Prostate gland (tissue), 2 donors: ENCODE data around the gene ANKS3. TPM values are rescaled to one million over a fixed set of nuclear protein-coding genes. Genes with fewer than 3 reads are reported as not detected.
A peak's percentile ranks its signal among the peaks of the same experiment; 100 is the strongest.

Experiments
- DNase-seq: peaks from one replicate; pipeline ENCODE4 v3.0.0-alpha.2; 2019; ENCODE audit warnings: low spot score
- H3K27ac ChIP-seq, 2 donors: fragments of 200-600 bp; sonication (generic); 2 replicates each; pipeline ENCODE4 v1.5.1; 2017 to 2019
- H3K27me3 ChIP-seq: fragments of 200-600 bp; sonication (generic); replicated peaks from 2 replicates; pipeline ENCODE4 v1.5.1; 2019; ENCODE audit not compliant: insufficient read depth
- H3K36me3 ChIP-seq, 2 donors: fragments of 200-600 bp; sonication (generic); 1 replicate in 1 of 2; 2 replicates in 1 of 2; pipeline versions ENCODE4 v1.5.1 to v1.8.1; 2017 to 2019
- H3K4me1 ChIP-seq: fragments of 200-600 bp; sonication (generic); replicated peaks from 2 replicates; pipeline ENCODE4 v1.5.1; 2019
- H3K4me3 ChIP-seq, 2 donors: fragments of 200-600 bp; sonication (generic); 2 replicates each; pipeline ENCODE4 v1.5.1; 2017 to 2019
- H3K9me3 ChIP-seq: fragments of 200-600 bp; sonication (generic); 2 replicates; pipeline ENCODE4 v1.5.1; 2017
- POLR2A ChIP-seq: fragments of 450-650 bp; IDR thresholded peaks from one replicate; pipeline ENCODE4 v1.6.1; 2016; ENCODE audit warnings: antibody characterized with exemption, mild to moderate bottlenecking
- POLR2AphosphoS5 ChIP-seq: sonication (generic); formaldehyde crosslinking; IDR thresholded peaks from one replicate; pipeline ENCODE4 v1.6.1; 2017; ENCODE audit warnings: antibody characterized with exemption
- WGBS: methylation state at CpG from one replicate; pipeline ENCODE4 v1.1.5; 2018; 5-methylcytosine and 5-hydroxymethylcytosine counted together
- intact Hi-C: fragments of 100-400 bp; cut with DNase I; formaldehyde crosslinking; loops from one replicate; pipeline ENCODE4 v1.14.2; 2022
- total RNA-seq, 2 donors: library from RNA; depleted of rRNA; stranded (reverse); fragments of >200 nt; gene quantifications; one replicate each; pipeline ENCODE4 v1.1.0, GENCODE V29; 2016
- TF ChIP-seq, protein P1 (sequence below), 4 experiments: fragments of 200-600 bp in 2 of 4; fragments of 450-650 bp in 2 of 4; sonication (generic) in 2 of 4; IDR thresholded peaks; 1 replicate in 3 of 4; 2 replicates in 1 of 4; pipeline ENCODE4 v1.5.1; 2016 to 2019; ENCODE audit warnings: antibody characterized with exemption in 4 of 4, mild to moderate bottlenecking in 2 of 4, moderate library complexity in 2 of 4

ANKS3 gene
- total RNA-seq, 2 donors from 2014 or later, result 19.1 to 42.9 TPM

DNA sequence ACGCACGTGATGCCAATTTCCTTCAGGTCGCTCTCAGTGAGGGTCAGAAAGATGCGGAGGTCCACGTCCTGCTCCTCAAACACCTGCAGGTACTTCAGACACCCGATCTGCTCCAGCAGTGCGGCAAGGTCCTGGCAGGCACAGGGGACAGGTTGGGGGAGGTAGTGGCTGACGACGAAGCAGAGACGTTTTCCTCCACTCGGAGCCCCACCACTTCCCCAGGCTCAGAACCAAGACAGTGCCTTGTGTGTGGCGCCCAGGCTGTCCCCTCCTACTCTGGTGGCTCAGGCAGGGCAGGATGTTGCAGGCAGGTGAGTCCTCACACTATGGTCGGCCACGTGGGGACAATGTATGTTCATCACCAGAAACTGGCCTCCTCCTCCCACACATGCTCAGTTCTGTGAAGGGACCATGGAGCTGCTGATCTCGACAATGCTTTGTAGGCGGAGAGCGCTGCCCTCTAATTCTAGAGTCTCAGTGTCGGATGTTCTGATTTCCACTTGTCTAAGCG, 35.0 kb downstream of the ANKS3 start:
- Histone ChIP-seq H3K27ac (no peak overlapping the region), H3K4me1 (peaks cover 13% of the 10 kb centered on the region), H3K36me3 (peaks cover 7 to 14% of the 10 kb centered on the region in 2 donors), H3K9me3 (no peaks in the 10 kb centered on the region), H3K27me3 (no peaks in the 10 kb centered on the region), H3K4me3 (no peak overlapping the region)
- intact Hi-C loops, result no loop called here
- 87% methylated on average over 19 of the region's 19 CpGs for WGBS
- no peak for DNase-seq
- TF ChIP-seq POLR2AphosphoS5 (no peak), POLR2A (no peak)
- TF ChIP-seq, protein P1, sequence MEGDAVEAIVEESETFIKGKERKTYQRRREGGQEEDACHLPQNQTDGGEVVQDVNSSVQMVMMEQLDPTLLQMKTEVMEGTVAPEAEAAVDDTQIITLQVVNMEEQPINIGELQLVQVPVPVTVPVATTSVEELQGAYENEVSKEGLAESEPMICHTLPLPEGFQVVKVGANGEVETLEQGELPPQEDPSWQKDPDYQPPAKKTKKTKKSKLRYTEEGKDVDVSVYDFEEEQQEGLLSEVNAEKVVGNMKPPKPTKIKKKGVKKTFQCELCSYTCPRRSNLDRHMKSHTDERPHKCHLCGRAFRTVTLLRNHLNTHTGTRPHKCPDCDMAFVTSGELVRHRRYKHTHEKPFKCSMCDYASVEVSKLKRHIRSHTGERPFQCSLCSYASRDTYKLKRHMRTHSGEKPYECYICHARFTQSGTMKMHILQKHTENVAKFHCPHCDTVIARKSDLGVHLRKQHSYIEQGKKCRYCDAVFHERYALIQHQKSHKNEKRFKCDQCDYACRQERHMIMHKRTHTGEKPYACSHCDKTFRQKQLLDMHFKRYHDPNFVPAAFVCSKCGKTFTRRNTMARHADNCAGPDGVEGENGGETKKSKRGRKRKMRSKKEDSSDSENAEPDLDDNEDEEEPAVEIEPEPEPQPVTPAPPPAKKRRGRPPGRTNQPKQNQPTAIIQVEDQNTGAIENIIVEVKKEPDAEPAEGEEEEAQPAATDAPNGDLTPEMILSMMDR (IDR thresholded peaks at IDR 0.05), result no peak

DNA sequence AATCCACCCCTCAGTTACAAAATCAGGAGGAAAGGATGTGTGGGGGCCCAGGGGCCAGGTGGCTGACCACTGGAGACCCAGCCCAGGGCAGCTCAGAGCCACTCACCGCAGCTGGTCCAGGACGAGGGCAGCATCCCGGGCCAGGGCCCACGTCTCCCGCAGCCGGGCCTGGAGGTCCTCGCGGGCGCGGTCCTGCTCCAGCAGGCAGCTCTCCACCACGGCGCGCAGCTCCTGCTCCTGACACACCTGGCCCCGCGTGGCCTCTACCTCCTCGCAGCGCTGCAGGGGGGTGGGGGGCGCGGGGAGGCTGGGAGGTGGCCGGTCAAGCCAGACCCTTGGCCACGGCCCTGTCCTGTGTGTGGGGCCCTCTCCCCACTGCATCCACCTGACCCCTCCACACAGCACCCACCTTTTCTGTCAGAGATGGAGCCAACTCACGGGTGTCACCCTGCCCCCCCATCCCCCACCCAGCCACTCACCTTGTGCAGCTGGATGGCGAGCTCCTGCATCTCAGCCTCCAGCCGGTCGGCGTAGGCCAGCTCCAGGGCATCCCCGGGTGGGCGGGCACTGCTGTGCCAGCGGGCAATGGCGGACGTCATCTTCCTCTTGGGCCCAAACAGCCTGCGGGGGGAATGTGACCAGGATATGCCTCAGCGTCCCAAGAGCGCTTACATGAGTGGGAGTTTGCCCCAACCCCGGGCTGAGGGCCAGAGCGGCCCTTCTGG, 35.6 kb downstream of the ANKS3 start:
- TF ChIP-seq, protein P1 (IDR thresholded peaks at IDR 0.05), result no peak
- TF ChIP-seq POLR2AphosphoS5 (no peak), POLR2A (no peak)
- Histone ChIP-seq H3K27me3 (no peaks in the 10 kb centered on the region), H3K9me3 (no peaks in the 10 kb centered on the region), H3K27ac (no peak overlapping the region), H3K4me3 (no peak overlapping the region), H3K4me1 (peaks cover 13% of the 10 kb centered on the region), H3K36me3 (peaks cover 7 to 14% of the 10 kb centered on the region in 2 donors)
- DNase-seq, result no peak
- WGBS, result 89% methylated on average over 32 of the region's 36 CpGs
- intact Hi-C loops, result no loop called here

DNA sequence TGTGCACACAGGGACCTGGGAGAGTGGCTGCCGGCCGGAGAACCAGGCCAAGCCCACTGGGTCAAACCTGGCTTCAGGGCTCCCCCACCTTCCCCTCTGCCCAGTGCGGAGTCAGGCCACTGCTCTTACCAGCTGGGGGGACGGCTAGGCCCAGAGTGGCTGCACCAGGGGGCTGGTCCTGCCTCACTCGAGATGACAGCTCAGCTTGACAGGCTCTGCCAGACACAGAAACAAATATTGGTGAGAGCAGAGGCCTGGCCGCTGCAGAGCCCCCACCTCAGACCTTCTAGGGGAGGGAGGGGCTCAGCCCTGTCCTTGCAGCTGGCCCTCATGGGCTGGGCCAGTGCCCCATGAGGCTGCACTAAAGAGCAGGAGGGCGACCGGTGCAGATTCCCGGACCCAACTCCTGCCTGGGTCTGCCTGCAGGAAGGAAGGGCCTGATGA, 36.2 kb downstream of the ANKS3 start:
- Histone ChIP-seq H3K4me3 (no peak overlapping the region), H3K9me3 (no peaks in the 10 kb centered on the region), H3K27ac (no peak overlapping the region), H3K27me3 (no peaks in the 10 kb centered on the region), H3K36me3 (peaks cover 7 to 14% of the 10 kb centered on the region in 2 donors), H3K4me1 (peaks cover 13% of the 10 kb centered on the region)
- 96% methylated on average over 5 of the region's 9 CpGs for WGBS
- TF ChIP-seq POLR2AphosphoS5 (no peak), POLR2A (no peak)
- TF ChIP-seq, protein P1 (IDR thresholded peaks at IDR 0.05), result no peak
- no peak for DNase-seq
- intact Hi-C loops, result no loop called here

DNA sequence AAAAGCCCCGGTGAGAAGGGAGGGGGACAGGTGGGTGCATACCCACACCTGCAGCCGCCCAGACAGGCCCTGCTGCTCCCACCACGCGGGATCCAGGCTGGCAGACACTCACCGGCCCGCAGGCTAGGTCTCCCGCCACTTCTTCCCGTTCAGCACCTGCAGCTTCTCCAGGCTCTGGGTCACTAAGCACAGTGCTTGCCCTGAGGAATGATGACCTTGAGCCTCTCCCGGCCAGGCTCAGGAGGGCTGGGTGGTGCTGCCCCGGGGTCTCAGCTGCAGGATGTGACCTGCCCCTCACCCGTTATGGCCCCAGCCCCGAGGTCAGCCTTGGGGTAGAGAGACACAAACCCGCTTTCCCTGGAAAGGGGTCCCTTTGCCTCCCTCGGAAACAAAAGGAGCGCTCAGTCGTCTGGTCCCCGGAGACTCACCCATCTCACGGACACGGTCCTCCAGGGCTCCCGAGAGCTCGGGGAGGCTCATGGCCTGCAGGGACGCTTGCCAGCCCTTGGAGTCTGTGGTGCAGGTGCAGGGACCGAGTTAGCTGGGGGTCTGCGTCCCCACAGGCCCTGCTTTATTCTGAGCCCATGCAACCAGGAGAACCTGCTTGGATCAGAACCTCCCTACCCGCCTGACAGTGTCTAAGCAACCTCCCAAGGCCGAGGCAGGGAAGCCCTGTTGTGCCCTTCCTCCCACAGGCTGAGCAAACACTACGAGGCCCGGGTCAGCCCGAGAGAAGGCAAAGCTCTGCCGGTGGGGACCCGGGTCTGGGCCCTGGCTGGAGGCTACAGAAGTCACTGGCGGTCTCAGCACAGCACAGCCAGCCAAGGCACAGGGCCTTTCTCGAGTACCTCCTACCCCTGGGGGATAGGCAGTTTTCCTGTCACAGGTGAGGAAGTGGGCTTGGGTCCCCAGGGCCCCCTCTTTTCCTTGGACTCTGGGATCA, 36.9 kb downstream of the ANKS3 start:
- peaks cover 13% of the 10 kb centered on the region for H3K4me1 ChIP-seq
- peaks cover 7 to 14% of the 10 kb centered on the region in 2 donors for H3K36me3 ChIP-seq
- TF ChIP-seq POLR2A (no peak), POLR2AphosphoS5 (no peak)
- TF ChIP-seq, protein P1 (IDR thresholded peaks at IDR 0.05), result no peak
- H3K4me3 ChIP-seq, result no peak overlapping the region
- no peak for DNase-seq
- WGBS, result 79% methylated on average over 33 of the region's 33 CpGs
- intact Hi-C loops, result no loop called here
- H3K27me3 ChIP-seq, result no peaks in the 10 kb centered on the region
- H3K9me3 ChIP-seq, result no peaks in the 10 kb centered on the region
- peak overlapping the region in 1 of 2 donors; percentile 89 for H3K27ac ChIP-seq
